ENCODE results near the gene CRLF1. TPM values are rescaled to one million over a fixed set of nuclear protein-coding genes. Genes with fewer than 3 reads are reported as not detected.
"Not testable (repeated sequence)": the region's sequence is repeated elsewhere in the genome, so short reads cannot be mapped to it uniquely, and the experiment has no call there.

CRLF1 gene
- total RNA-seq, 1 donor from 2014 or later, result 23.4 TPM

GRCh38 chr19:18594096-18594823 lies 12.3 kb downstream of the CRLF1 start:
- peaks cover 21% of the 10 kb centered on the region for H3K4me1 ChIP-seq
- H3K36me3 ChIP-seq, result peaks cover 15% of the 10 kb centered on the region
- H3K27ac ChIP-seq, result no peak overlapping the region
- intact Hi-C loops (cut with DNase I), result loop anchor here (10.0 kb wide), 1 partner anchor 261 kb away; no protein-coding TSS in a partner anchor
- H3K4me3 ChIP-seq, result peak overlapping the region; percentile 38
- H3K27me3 ChIP-seq, result peaks cover 10% of the 10 kb centered on the region
- no peaks in the 10 kb centered on the region for H3K9me3 ChIP-seq
- peak; percentile 87 for ATAC-seq
- DNase-seq, result peak; percentile 84
- peak; percentile 82 for TF ChIP-seq CTCF (IDR thresholded peaks at IDR 0.05)

- H3K36me3 ChIP-seq, result peaks cover 15% of the 10 kb centered on the region
- no peak overlapping the region for H3K4me3 ChIP-seq
- DNase-seq (peak; percentile 63), ATAC-seq (no peak)
- peaks cover 21% of the 10 kb centered on the region for H3K4me1 ChIP-seq
- intact Hi-C loops (cut with DNase I), result loop anchor here (10.0 kb wide), 1 partner anchor 261 kb away; no protein-coding TSS in a partner anchor
- TF ChIP-seq CTCF (IDR thresholded peaks at IDR 0.05), result no peak
- H3K27ac ChIP-seq, result no peak overlapping the region
- H3K9me3 ChIP-seq, result no peaks in the 10 kb centered on the region
- H3K27me3 ChIP-seq, result peaks cover 4% of the 10 kb centered on the region
These were observed 13.1 kb downstream of the CRLF1 start for GRCh38 chr19:18593367-18594095.

GRCh38 chr19:18592732-18593131 lies 13.9 kb downstream of the CRLF1 start:
- peaks cover 15% of the 10 kb centered on the region for H3K36me3 ChIP-seq
- not testable (repeated sequence) for H3K9me3 ChIP-seq, DNase-seq, ATAC-seq, H3K27me3 ChIP-seq, H3K4me3 ChIP-seq, H3K27ac ChIP-seq
- H3K4me1 ChIP-seq, result peaks cover 26% of the 10 kb centered on the region
- intact Hi-C loops (cut with DNase I), result loop anchor here (10.0 kb wide), 1 partner anchor 262 kb away; no protein-coding TSS in a partner anchor

- no peak for DNase-seq
- intact Hi-C loops (cut with DNase I), result loop anchor here (10.0 kb wide), 1 partner anchor 263 kb away; no protein-coding TSS in a partner anchor
- Histone ChIP-seq H3K36me3 (peaks cover 15% of the 10 kb centered on the region), H3K4me1 (peaks cover 26% of the 10 kb centered on the region), H3K9me3 (no peaks in the 10 kb centered on the region), H3K27ac (no peak overlapping the region), H3K4me3 (no peak overlapping the region), H3K27me3 (no peaks in the 10 kb centered on the region)
- TF ChIP-seq CTCF (IDR thresholded peaks at IDR 0.05), result no peak
- ATAC-seq, result no peak
These were observed 14.7 kb downstream of the CRLF1 start for GRCh38 chr19:18591735-18592385.

GRCh38 chr19:18590273-18591272 lies 16.0 kb downstream of the CRLF1 start:
- no peak for ATAC-seq
- TF ChIP-seq CTCF (IDR thresholded peaks at IDR 0.05), result no peak
- H3K27me3 ChIP-seq, result no peaks in the 10 kb centered on the region
- DNase-seq, result peak; percentile 62
- H3K36me3 ChIP-seq, result peaks cover 15% of the 10 kb centered on the region
- intact Hi-C loops (cut with DNase I), result loop anchor here (10.0 kb wide), 1 partner anchor 264 kb away; no protein-coding TSS in a partner anchor
- no peak overlapping the region for H3K4me3 ChIP-seq
- H3K9me3 ChIP-seq, result no peaks in the 10 kb centered on the region
- peaks cover 28% of the 10 kb centered on the region for H3K4me1 ChIP-seq
- no peak overlapping the region for H3K27ac ChIP-seq
